H1 (cell line): ENCODE data around the gene ZHX3. TPM values are rescaled to one million over a fixed set of nuclear protein-coding genes. Genes with fewer than 3 reads are reported as not detected.

Experiments used
- CTCF ChIA-PET: fragments of 300-600 bp; sonication (Branson Sonifier 250); formaldehyde crosslinking; loops from one replicate; lab custom pipeline; 2021; ENCODE audit not compliant: partially characterized antibody; lab: Charles Lee
- POLR2A ChIA-PET: fragments of 300-600 bp; sonication (Branson Sonifier 250); formaldehyde crosslinking; loops from one replicate; lab custom pipeline; 2021; ENCODE audit warnings: inconsistent platforms; ENCODE audit not compliant: partially characterized antibody; lab: Charles Lee
- DNase-seq, 2 experiments: peaks; one replicate each; pipeline versions ENCODE4 v3.0.0 to v3.0.0-alpha.2; 2010 to 2022; ENCODE audit warnings: low spot score in 2 of 2, low read depth in 1 of 2, mixed read lengths in 1 of 2
- FAIRE-seq: peaks from 2 replicates; lab custom pipeline; 2011; peaks lifted over from hg19 to GRCh38; lab: Jason Lieb, UNC
- H2AFZ ChIP-seq: 2 replicates; pipeline ENCODE4 v1.8.1; 2012; ENCODE audit warnings: low read length, inconsistent platforms
- H2AK5ac ChIP-seq: 2 replicates; pipeline ENCODE4 v1.6.1; 2013; ENCODE audit warnings: low read depth, low read length
- H2BK120ac ChIP-seq: replicated peaks from 2 replicates; pipeline ENCODE3; 2013; ENCODE audit warnings: low read depth, low read length, inconsistent platforms
- H2BK12ac ChIP-seq: 2 replicates; pipeline ENCODE4 v1.6.1; 2013; ENCODE audit warnings: low read depth, low read length
- H2BK15ac ChIP-seq: 2 replicates; pipeline ENCODE4 v1.6.1; 2013; ENCODE audit warnings: low read length
- H2BK20ac ChIP-seq: 2 replicates; pipeline ENCODE4 v1.6.1; 2013; ENCODE audit warnings: low read length
- H2BK5ac ChIP-seq: 2 replicates; pipeline ENCODE4 v1.6.1; 2013; ENCODE audit warnings: low read depth, low read length
- H3K14ac ChIP-seq: 2 replicates; pipeline ENCODE4 v1.6.1; 2013; ENCODE audit warnings: inconsistent platforms; ENCODE audit not compliant: insufficient read length
- H3K18ac ChIP-seq: 2 replicates; pipeline ENCODE4 v1.6.1; 2013; ENCODE audit warnings: low read length; ENCODE audit errors: extremely low read depth
- H3K23ac ChIP-seq: 2 replicates; pipeline ENCODE4 v1.6.1; 2013; ENCODE audit warnings: inconsistent platforms; ENCODE audit not compliant: insufficient read length
- H3K23me2 ChIP-seq: 2 replicates; pipeline ENCODE4 v1.6.1; 2013; ENCODE audit warnings: low read depth, low read length
- H3K27ac ChIP-seq: 2 replicates; pipeline ENCODE4 v1.6.1; 2011; ENCODE audit warnings: low read depth, low read length, inconsistent platforms
- H3K27me3 ChIP-seq, 4 experiments: replicated peaks in 1 of 4; 1 replicate in 1 of 4; 2 replicates in 3 of 4; pipeline versions ENCODE4 v1.6.1 to v1.8.1; 2011 to 2013; ENCODE audit warnings: low read length in 3 of 4, mild to moderate bottlenecking in 3 of 4, inconsistent platforms in 2 of 4, mixed read lengths in 2 of 4, moderate library complexity in 1 of 4; ENCODE audit not compliant: control insufficient read depth in 3 of 4, insufficient read depth in 3 of 4; ENCODE audit errors: extremely low read depth in 1 of 4
- H3K36me3 ChIP-seq, 4 experiments: 2 replicates each; pipeline versions ENCODE4 v1.6.1 to v1.8.1; 2011 to 2013; ENCODE audit warnings: mild to moderate bottlenecking in 4 of 4, low read length in 3 of 4, moderate library complexity in 2 of 4, control low read depth in 1 of 4, inconsistent platforms in 1 of 4; ENCODE audit not compliant: insufficient read depth in 4 of 4, control insufficient read depth in 2 of 4
- H3K4ac ChIP-seq: replicated peaks from 2 replicates; pipeline ENCODE3; 2013; ENCODE audit warnings: low read length, low read depth, mixed read lengths, inconsistent platforms; ENCODE audit not compliant: insufficient read length
- H3K4me1 ChIP-seq, 4 experiments: replicated peaks in 1 of 4; 1 replicate in 1 of 4; 2 replicates in 3 of 4; pipeline versions ENCODE4 v1.6.1 to v1.8.1; 2011 to 2013; ENCODE audit warnings: low read length in 3 of 4, inconsistent platforms in 2 of 4, mixed read lengths in 1 of 4; ENCODE audit not compliant: insufficient read depth in 4 of 4, control insufficient read depth in 3 of 4
- H3K4me2 ChIP-seq, 2 experiments: 2 replicates each; pipeline versions ENCODE4 v1.6.1 to v1.8.1; 2011 to 2013; ENCODE audit warnings: low read depth in 2 of 2, low read length in 2 of 2, control low read depth in 1 of 2, inconsistent platforms in 1 of 2, mild to moderate bottlenecking in 1 of 2; ENCODE audit not compliant: insufficient read depth in 1 of 2
- H3K4me3 ChIP-seq, 4 experiments: fragments of 200-600, 300-600 bp in 1 of 4; sonication (generic), shearing (Covaris generic), sonication (Bioruptor Twin) in 1 of 4; 2 replicates each; pipeline versions ENCODE4 v1.5.1 to v1.8.1; 2011 to 2016; ENCODE audit warnings: low read length in 4 of 4, low read depth in 3 of 4, control low read depth in 2 of 4, inconsistent platforms in 2 of 4, mild to moderate bottlenecking in 2 of 4, mixed read lengths in 1 of 4, moderate library complexity in 1 of 4; ENCODE audit not compliant: insufficient read depth in 2 of 4; ENCODE audit errors: extremely low read depth in 1 of 4
- H3K56ac ChIP-seq: replicated peaks from 2 replicates; pipeline ENCODE3; 2013; ENCODE audit warnings: low read depth, mild to moderate bottlenecking, mixed read lengths, low read length, inconsistent platforms; ENCODE audit not compliant: insufficient read length
- H3K79me1 ChIP-seq: 2 replicates; pipeline ENCODE4 v1.6.1; 2013; ENCODE audit warnings: low read depth, low read length, control low read depth
- H3K79me2 ChIP-seq, 2 experiments: 2 replicates each; pipeline versions ENCODE4 v1.6.1 to v1.8.1; 2012 to 2013; ENCODE audit warnings: low read length in 2 of 2, mild to moderate bottlenecking in 2 of 2, inconsistent platforms in 1 of 2; ENCODE audit not compliant: insufficient read depth in 2 of 2, control insufficient read depth in 1 of 2
- H3K9ac ChIP-seq, 4 experiments: replicated peaks in 1 of 4; 1 replicate in 1 of 4; 2 replicates in 3 of 4; pipeline versions ENCODE4 v1.6.1 to v1.8.1; 2011 to 2013; ENCODE audit warnings: low read depth in 3 of 4, low read length in 3 of 4, control low read depth in 2 of 4, mild to moderate bottlenecking in 2 of 4, moderate library complexity in 2 of 4, inconsistent platforms in 1 of 4; ENCODE audit errors: extremely low read depth in 1 of 4
- H3K9me3 ChIP-seq, 2 experiments: 2 replicates each; pipeline versions ENCODE4 v1.6.1 to v1.8.1; 2012 to 2013; ENCODE audit warnings: mild to moderate bottlenecking in 2 of 2, moderate library complexity in 2 of 2, control low read depth in 1 of 2, inconsistent platforms in 1 of 2, low read depth in 1 of 2, low read length in 1 of 2, mixed read lengths in 1 of 2; ENCODE audit not compliant: insufficient read depth in 2 of 2
- H4K20me1 ChIP-seq, 2 experiments: replicated peaks in 1 of 2; 2 replicates each; pipeline versions ENCODE3 to v1.8.1; 2011 to 2013; ENCODE audit warnings: inconsistent platforms in 2 of 2, low read length in 2 of 2, mild to moderate bottlenecking in 1 of 2; ENCODE audit not compliant: insufficient read depth in 2 of 2, control insufficient read depth in 1 of 2
- H4K5ac ChIP-seq: 2 replicates; pipeline ENCODE4 v1.6.1; 2013; ENCODE audit warnings: low read length, low read depth, mixed read lengths, inconsistent platforms; ENCODE audit not compliant: insufficient read length
- H4K8ac ChIP-seq: 2 replicates; pipeline ENCODE4 v1.8.0; 2013; ENCODE audit warnings: mild to moderate bottlenecking, moderate library complexity, low read length, inconsistent platforms; ENCODE audit not compliant: insufficient read depth; ENCODE audit errors: extremely low read depth
- H4K91ac ChIP-seq: replicated peaks from 2 replicates; pipeline ENCODE3; 2013; ENCODE audit warnings: low read length, mixed read lengths, inconsistent platforms; ENCODE audit not compliant: insufficient read length
- ATF3 ChIP-seq: IDR thresholded peaks from 2 replicates; pipeline ENCODE4 v1.6.1; 2011; ENCODE audit warnings: low read depth, mild to moderate bottlenecking, low read length; ENCODE audit not compliant: insufficient read depth
- EZH2 ChIP-seq: fragments of 200-600 bp; sonication (generic); IDR thresholded peaks from 2 replicates; pipeline ENCODE4 v1.7.1; 2012; ENCODE audit warnings: low read depth, mild to moderate bottlenecking, moderate library complexity, low read length, inconsistent platforms; ENCODE audit not compliant: severe bottlenecking
- KDM4A ChIP-seq: IDR thresholded peaks from one replicate; pipeline ENCODE4 v1.7.1; 2012; ENCODE audit warnings: low read depth, mild to moderate bottlenecking, moderate library complexity, low read length, inconsistent platforms; ENCODE audit not compliant: severe bottlenecking
- RXRA ChIP-seq: IDR thresholded peaks from 2 replicates; pipeline ENCODE4 v1.6.1; 2011; ENCODE audit warnings: low read depth, mild to moderate bottlenecking, low read length, moderate library complexity; ENCODE audit not compliant: insufficient read depth
- SP2 ChIP-seq: IDR thresholded peaks from 2 replicates; pipeline ENCODE4 v1.6.1; 2012; ENCODE audit warnings: mild to moderate bottlenecking, low read length, inconsistent platforms
- TAF1 ChIP-seq: IDR thresholded peaks from 2 replicates; pipeline ENCODE4 v1.6.1; 2011; ENCODE audit warnings: mild to moderate bottlenecking, low read depth, low read length
- TCF12 ChIP-seq: IDR thresholded peaks from 2 replicates; pipeline ENCODE4 v1.6.1; 2011; ENCODE audit warnings: low read depth, mild to moderate bottlenecking, low read length
- USF2 ChIP-seq: IDR thresholded peaks from 2 replicates; pipeline ENCODE4 v1.6.1; 2011; ENCODE audit warnings: low read length, improper control_type of control experiment
- polyA plus RNA-seq, 7 experiments: library from polyadenylated mRNA; depleted of rRNA in 3 of 7; stranded (reverse) in 5 of 7; unstranded in 2 of 7; fragments of >200 nt in 5 of 7; fragments of 200-250 nt in 2 of 7; gene quantifications; 1 replicate in 5 of 7; 2 replicates in 1 of 7; 4 replicates in 1 of 7; pipeline versions ENCODE4 v1.2.1 to v1.2.3, GENCODE V29; 2011 to 2013; ENCODE audit warnings: missing spikeins in 2 of 7, mixed read lengths in 2 of 7
- total RNA-seq: library from RNA; stranded (reverse); fragmentation: NEBNext Ultra II Directional; extraction: Animal tissue kit (Norgen Biotek cat#: 25700); gene quantifications from 2 replicates; pipeline ENCODE4 v1.2.1, GENCODE V29; 2021

ZHX3 gene
- total and polyA plus RNA-seq, 2 of the 8 experiments (the other 6 are each of a cell fraction or from before 2014, with no cell fraction given) = 1.00 to 7.8 TPM

- H2BK5ac ChIP-seq = no peak overlapping the region
- DNase-seq (no peak), FAIRE-seq (no peak)
- H2BK120ac ChIP-seq = no peak overlapping the region
- no peak overlapping the region for H3K4me3 ChIP-seq
- no peak overlapping the region for H2BK15ac ChIP-seq
- H3K9ac ChIP-seq = no peak overlapping the region
- no peak overlapping the region for H2BK20ac ChIP-seq
- no peak overlapping the region for H4K91ac ChIP-seq
- H3K23me2 ChIP-seq = 0 out of 2 replicates have a peak, but pooled peaks cover 3% of the 10 kb centered on the region
- H4K5ac ChIP-seq = no peak overlapping the region
- no peak overlapping the region for H3K23ac ChIP-seq
- H3K56ac ChIP-seq = no peak overlapping the region
- no peaks in the 10 kb centered on the region for H3K36me3 ChIP-seq
- H3K4ac ChIP-seq = no peak overlapping the region
- ChIA-PET CTCF (interaction anchor here (1.5 kb wide), 1 partner anchor 80 kb away, joined by 3 read pairs; no protein-coding TSS in a partner anchor), POLR2A (no interaction called here)
- no peaks in the 10 kb centered on the region for H3K27me3 ChIP-seq
- H3K18ac ChIP-seq = no peak overlapping the region
- H3K4me2 ChIP-seq = no peak overlapping the region
- no peak overlapping the region for H3K14ac ChIP-seq
- no peaks in the 10 kb centered on the region for H3K9me3 ChIP-seq
- H4K8ac ChIP-seq = no peak overlapping the region
- H3K27ac ChIP-seq = no peak overlapping the region
- no peak overlapping the region for H2AFZ ChIP-seq
- no peaks in the 10 kb centered on the region for H3K79me1 ChIP-seq
- no peak overlapping the region for H2AK5ac ChIP-seq
- no peaks in the 10 kb centered on the region for H3K79me2 ChIP-seq
- H2BK12ac ChIP-seq = no peak overlapping the region
- no peaks in the 10 kb centered on the region for H4K20me1 ChIP-seq
- no peaks in the 10 kb centered on the region for H3K4me1 ChIP-seq
- TF ChIP-seq RXRA (no peak), EZH2 (no peak), SP2 (no peak), TAF1 (no peak), TCF12 (no peak), ATF3 (no peak), USF2 (no peak), KDM4A (no peak)
Observed at GRCh38 chr20:41259309-41259708, 58.2 kb downstream of the ZHX3 start.
